T-helper 2 cell treated with Interferon-gamma antibody and Interleukin-4, amounts not matched to agents 100 ng/mL and 5 ng/mL, for 36 hours (primary cell): Measurements from ENCODE around the gene ETV7. TPM values are rescaled to one million over a fixed set of nuclear protein-coding genes. Genes with fewer than 3 reads are reported as not detected.
"Not testable (repeated sequence)": the region's sequence is repeated elsewhere in the genome, so short reads cannot be mapped to it uniquely, and the experiment has no call there.

ENCODE experiments used
- intact Hi-C: fragments of 100-400 bp; cut with micrococcal nuclease; formaldehyde crosslinking; loops from one replicate; pipeline ENCODE4 v1.15.1; 2023
- total RNA-seq: library from RNA; stranded (reverse); gene quantifications from 2 replicates; pipeline ENCODE4 v1.2.3, GENCODE V29; 2022

The ETV7 gene
- total RNA-seq, 1 donor from 2014 or later, result 2.7 TPM

DNA sequence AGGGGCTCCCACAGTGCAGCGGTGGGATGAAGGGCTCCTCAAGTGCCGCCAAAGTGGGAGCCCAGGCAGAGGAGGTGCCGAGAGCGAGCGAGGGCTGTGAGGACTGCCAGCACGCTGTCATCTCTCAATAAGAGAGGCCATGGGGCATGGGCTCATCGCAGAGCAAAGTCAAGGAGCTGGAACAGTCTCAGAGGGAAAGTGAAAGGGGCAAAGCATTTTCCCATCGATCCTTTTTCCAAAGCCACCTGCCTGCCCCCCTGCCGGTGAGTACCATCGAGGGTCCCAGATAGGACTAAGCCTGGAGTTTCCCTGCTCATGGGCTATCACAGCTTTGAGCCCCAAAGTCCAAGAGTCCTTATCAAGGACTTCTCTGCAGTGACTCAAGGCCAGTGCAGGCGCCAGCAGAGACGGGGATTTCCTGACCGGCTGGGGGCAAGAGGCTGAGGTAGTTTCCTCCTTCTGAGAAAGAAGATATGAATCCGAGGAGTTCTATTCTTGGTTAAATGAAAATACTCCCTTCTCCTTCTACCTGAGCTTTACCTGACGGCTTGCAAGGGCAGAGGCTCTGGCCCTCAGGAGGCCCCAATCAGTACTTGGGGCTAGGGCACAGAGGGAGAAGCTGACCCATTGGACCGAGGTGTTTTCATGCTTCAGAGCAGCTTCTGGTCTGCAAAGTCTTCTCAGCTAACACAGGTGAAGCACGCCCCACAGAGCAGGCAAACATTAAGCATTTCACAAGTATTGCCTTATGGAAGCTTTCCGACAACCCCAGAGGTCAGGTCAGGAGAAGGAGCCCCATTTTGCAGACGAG, 22.6 kb downstream of the ETV7 start:
- intact Hi-C loops, result no loop called here

DNA sequence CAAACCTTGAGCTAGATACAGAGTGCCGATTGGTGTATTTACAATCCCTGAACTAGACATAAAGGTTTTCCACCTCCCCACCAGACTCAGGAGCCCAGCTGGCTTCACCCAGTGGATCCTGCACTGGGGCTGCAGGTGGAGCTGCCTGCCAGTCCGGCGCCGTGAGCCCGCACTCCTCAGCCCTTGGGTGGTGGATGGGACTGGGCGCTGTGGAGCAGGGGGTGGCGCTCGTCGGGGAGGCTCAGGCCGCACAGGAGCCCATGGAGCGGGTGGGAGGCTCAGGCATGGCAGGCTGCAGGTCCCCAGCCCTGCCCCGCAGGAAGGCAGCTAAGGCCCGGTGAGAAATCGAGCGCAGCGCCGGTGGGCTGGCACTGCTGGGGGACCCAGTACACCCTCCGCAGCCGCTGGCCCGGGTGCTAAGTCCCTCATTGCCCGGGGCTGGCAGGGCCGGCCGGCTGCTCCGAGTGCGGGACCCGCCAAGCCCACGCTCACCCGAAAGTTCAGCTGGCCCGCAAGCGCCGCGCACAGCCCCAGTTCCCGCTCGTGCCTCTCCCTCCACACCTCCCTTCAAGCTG, 23.3 kb downstream of the ETV7 start:
- intact Hi-C loops, result not testable (repeated sequence)

- intact Hi-C loops, result not testable (repeated sequence)
These were observed 24.1 kb downstream of the ETV7 start for GRCh38 chr6:36363371-36363752.

DNA sequence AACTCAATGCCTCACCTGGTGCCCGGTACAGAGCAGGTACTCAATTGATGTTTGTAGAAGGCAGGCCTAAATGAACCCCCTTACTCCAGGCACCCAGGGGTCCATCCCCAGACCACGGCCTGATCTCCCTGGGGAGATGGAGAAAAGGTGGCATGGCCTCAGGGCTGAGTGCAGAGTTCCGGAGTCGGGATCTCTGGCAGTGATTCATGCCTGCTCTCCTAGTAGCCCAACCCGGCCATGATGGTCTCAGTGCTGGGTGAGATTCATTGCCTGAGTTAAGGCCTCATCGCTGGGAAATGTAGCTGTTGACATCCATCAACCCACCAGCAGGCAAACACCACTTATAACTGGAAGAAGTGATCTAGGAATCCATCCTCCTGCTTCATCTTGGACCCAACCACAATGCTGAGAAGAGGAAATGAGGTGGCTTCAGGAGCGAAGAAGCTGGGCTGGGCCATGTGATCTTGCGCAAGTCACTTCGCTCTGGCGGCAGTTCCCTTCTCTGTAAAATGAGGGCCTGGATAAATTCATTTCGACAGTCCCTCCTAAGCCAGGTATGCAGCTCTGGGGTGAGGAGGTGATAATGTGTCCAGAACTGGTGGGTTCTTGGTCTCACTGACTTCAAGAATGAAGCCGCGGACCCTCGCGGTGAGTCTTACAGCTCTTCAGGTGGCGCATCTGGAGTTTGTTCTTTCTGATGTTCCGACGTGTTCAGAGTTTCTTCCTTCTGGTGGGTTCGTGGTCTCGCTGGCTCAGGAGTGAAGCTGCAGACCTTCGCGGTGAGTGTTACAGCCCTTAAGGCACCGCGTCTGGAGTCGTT, 24.7 kb downstream of the ETV7 start:
- intact Hi-C loops, result no loop called here

- intact Hi-C loops, result loop anchor here (2.0 kb wide), 1 partner anchor 20 kb away; no protein-coding TSS in a partner anchor
These were observed 26.4 kb downstream of the ETV7 start for GRCh38 chr6:36361071-36361470.

- intact Hi-C loops, result loop anchor here (1.0 to 2.0 kb wide), 3 partner anchors 20 to 333 kb away; partner anchors contain the start of gene MAPK14
These were observed 27.0 kb downstream of the ETV7 start for GRCh38 chr6:36360241-36361054.

DNA sequence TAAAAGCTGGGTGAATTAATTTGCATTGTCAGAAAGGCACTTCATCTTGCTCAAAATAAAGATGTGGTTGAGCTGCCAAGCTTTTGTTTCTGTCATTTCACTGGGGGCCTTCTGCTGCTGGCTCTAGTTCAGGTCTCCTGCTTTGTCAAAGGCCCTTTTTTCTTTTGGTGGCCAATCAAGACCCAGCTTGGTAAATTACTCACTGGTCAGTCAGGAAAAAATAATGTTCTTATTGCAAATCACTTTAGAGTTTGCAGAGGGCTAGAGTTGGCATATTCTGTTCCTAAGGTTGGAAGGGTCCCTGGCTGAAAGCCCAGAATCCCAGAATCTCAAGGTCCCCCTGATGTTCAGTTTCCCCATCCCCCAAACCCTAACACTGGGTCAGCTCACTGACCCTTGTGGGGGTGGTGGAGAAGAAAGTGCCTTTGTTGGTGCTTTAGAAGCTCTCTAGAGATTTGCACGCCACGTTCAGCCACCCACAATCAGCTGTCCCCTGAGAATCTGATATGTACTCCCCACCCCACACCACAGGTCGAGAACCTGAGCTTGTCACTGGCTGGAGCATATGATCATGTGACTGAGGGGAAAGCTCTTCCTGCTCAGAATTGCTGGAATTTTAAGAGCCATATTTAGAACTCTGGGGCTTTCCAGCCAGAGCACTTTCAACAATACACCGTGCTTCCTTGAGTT, 29.1 kb downstream of the ETV7 start:
- intact Hi-C loops, result loop anchor here (5.0 kb wide), 1 partner anchor 236 kb away; no protein-coding TSS in a partner anchor

GRCh38 chr6:36357872-36358225, 29.6 kb downstream of the ETV7 start:
- intact Hi-C loops, result loop anchor here (5.0 kb wide), 1 partner anchor 236 kb away; no protein-coding TSS in a partner anchor

GRCh38 chr6:36355819-36356218, 31.6 kb downstream of the ETV7 start:
- intact Hi-C loops, result loop anchor here (5.0 kb wide), 1 partner anchor 234 kb away; no protein-coding TSS in a partner anchor

DNA sequence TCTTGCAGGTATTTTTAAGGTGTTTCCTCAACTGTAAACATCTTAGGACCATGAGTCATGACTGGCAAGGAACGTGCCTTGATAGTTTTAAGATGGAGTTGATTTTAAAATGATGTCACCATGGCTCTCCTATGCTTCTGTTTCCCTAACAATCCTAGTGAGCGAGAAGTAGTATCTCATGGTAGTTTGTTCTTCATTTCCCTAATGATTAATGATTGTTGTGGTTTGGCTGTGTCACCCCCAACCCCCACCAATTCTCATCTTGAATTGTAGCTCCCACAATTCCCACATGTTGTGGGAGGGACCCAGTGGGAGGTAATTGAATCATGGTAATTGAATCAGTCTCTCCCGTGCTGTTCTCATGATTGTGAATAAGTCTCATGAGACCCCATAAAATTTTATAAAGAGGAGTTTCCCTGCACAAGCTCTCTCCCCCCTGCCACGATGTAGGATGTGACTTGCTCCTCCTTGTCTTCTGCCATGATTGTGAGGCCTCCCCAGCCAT, 34.0 kb downstream of the ETV7 start:
- intact Hi-C loops, result no loop called here

GRCh38 chr6:36352477-36353157, 34.9 kb downstream of the ETV7 start:
- intact Hi-C loops, result no loop called here

GRCh38 chr6:36350681-36351571, 36.5 kb downstream of the ETV7 start:
- intact Hi-C loops, result no loop called here

DNA sequence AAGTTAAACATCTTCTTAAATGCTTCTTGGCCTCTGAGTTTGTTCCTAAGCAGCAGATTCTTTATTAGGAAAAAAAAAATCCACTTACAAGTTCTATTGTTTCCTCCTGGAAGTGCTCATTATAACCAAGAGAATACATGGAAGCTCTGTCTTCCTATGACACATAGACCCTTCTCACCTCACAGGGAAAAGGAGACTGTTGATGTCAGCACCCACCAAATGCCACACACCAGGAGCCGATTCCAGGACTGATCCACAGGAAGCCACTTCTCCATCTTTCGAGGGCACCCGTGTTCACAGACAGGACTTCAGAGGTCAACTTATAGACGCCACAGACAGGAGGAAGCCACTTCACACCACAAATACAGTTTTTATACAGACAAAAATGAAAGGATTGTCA, 37.4 kb downstream of the ETV7 start:
- intact Hi-C loops, result no loop called here

GRCh38 chr6:36349240-36349639, 38.2 kb downstream of the ETV7 start:
- intact Hi-C loops, result no loop called here

DNA sequence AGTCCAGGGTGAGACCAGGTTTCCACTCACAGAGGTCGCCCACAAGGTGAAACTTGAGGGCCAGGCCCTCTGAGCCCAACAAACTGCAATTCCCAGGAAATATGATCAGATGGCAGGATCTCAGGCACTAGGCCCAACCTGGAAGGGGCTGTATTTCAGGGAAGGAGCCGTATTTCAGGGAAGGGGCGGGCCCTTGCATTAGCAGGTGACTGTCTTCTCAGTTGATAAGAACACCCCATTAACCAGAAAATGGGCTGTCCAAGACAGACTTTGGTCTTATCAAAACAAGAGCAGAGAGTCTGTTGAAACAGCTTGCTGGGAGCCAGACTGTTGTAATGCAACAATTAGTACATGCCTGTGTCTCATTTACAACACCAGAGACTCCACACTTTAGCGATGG, 39.8 kb downstream of the ETV7 start:
- intact Hi-C loops, result no loop called here

DNA sequence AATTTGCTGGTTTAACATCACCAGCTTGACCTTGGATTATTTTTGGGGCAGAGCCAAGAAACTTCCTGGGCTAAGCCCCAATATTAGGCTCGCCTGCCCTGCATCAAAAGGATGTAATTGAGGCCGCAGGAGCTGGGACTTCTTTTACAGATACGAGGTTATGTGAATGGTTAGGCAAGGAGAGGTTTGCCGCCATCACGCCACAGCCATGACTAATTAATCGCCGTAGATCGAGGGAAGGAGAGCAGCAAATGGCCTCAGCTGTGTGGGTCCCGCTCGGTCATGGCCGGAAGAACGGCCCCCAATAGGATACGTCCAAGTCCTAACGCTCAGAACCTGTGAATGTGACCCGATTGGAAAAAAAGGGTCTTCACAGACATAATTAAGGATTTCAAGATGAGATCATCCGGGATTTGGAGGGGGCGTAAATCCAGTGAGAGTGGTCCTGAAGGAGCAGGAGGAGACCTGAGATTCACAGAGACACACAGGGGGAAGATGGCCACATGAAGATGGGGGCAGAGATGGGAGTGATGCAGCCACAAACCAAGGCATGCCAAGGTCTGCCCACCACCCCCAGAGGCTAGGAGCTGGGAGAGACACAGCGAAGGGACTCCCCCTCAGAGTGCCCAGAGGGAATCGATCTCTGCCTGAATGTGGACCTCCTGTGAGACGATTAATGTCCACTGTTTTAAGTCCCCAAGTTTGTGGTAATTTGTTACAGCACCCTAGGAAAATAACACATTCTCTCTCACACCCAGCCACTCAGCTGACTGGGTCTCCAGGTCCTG, 40.8 kb downstream of the ETV7 start:
- intact Hi-C loops, result no loop called here

GRCh38 chr6:36345681-36346466, 41.6 kb downstream of the ETV7 start:
- intact Hi-C loops, result no loop called here
